ENCODE data around the gene TMEM116.

Gene TMEM116

DNA sequence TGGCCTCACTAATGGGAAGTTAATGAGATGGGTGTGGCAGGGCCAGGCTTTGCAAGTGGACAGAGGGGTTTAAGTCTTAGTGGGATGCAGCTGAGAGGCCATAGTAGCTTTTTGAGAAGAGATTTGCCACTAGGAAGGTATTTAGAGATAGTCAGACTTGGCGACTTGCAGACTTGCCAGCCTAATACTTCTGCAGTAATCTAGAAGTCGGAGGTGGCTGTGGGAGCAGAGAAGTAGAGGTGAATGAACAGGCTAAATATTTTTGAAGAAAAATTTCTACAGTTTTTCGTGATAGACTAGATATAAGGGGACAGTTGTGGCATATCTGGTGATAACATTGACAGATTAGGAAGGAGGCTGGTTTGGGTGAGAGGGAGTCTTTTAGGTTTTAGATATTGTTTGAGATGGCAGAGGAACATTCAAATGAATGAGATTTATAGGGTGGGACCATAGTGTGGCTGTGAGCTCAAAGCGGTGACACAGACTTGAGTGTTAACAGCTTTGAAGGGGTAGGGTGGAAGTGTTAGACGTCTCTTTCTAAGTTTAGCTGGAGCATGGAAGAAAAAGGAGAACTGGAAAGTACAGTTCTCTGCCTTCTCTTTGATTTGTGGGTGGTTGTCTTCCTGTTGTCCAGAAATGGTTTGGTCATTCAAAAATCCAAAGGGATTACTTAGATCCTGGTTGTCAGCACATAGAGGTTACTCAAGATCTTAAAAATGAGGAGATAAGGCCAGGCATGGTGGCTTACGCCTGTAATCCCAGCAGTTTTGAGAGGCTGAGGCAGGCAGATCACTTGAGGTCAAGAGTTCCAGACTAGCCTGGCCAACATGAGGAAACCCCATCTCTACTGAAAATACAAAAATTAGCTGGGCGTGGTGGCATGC is 126.1 kb downstream of the TMEM116 start:
- Histone ChIP-seq H4K20me1 (peaks cover 27% of the 10 kb centered on the region), H3K4me3 (no peak overlapping the region), H3K4me2 (no peak overlapping the region), H3K27ac (no peak overlapping the region), H3K9ac (no peak overlapping the region), H3K27me3 (no peaks in the 10 kb centered on the region), H3K4me1 (peaks cover 21% of the 10 kb centered on the region), H3K36me3 (peaks cover 100% of the 10 kb centered on the region), H3K9me3 (no peaks in the 10 kb centered on the region)
- TF ChIP-seq Cebpa-rat (IDR thresholded peaks at IDR 0.05): no peak

DNA sequence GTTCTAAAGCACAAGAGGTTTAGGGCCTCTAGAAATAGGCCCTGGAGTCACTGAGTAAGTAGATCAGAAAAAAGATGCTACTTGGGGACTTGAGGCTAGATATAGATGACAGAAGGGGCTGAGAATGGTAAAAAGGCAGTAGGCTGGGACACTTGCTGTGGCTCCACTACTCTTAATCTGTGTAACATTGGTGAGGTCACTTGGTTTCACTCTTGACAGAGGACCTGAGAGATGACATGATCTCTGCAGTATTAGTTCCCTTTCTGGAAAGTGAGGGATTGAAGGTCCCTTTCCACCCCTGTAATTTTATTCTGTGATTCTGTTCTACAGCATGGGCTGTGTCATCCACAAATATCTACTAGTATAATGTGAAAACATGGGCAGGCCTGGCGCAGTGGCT is 131.2 kb downstream of the TMEM116 start:
- TF ChIP-seq Cebpa-rat (IDR thresholded peaks at IDR 0.05): no peak
- no peak overlapping the region for H3K4me3 ChIP-seq
- no peaks in the 10 kb centered on the region for H3K27me3 ChIP-seq
- H3K9me3 ChIP-seq: no peaks in the 10 kb centered on the region
- H3K4me1 ChIP-seq: peaks cover 21% of the 10 kb centered on the region
- H3K27ac ChIP-seq: no peak overlapping the region
- H3K9ac ChIP-seq: no peak overlapping the region
- H3K4me2 ChIP-seq: no peak overlapping the region
- H4K20me1 ChIP-seq: peaks cover 34% of the 10 kb centered on the region; the same call in 1 of the 2 replicates
- H3K36me3 ChIP-seq: peaks cover 100% of the 10 kb centered on the region

Data from BLaER1 (cell line).